Medulla oblongata (tissue), 1 donor: ENCODE measurements around the gene IRF9.
A peak's percentile ranks its signal among the peaks of the same experiment; 100 is the strongest.
"Not testable (repeated sequence)": the region's sequence is repeated elsewhere in the genome, so short reads cannot be mapped to it uniquely, and the experiment has no call there.

Experiments
- DNase-seq: peaks from one replicate; pipeline ENCODE4 v3.0.0-alpha.2; 2015; ENCODE audit errors: extremely low spot score

IRF9 gene

DNA sequence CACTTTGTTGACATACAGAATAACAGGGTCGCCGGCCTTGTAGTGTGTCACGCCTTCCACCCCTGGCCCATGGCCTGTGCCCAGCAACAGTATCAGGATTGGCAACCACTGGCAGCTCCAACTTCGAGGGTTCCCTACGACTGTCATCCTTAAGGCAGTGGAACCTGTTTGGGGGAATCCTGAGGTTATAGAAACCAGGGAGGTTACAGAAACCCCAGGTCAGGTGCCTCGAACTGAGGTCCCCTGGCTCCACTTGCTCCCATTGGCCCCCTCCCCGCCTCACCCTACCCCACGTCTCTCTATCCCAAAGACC lies 33.8 kb downstream of the IRF9 start:
- no peak for DNase-seq

DNA sequence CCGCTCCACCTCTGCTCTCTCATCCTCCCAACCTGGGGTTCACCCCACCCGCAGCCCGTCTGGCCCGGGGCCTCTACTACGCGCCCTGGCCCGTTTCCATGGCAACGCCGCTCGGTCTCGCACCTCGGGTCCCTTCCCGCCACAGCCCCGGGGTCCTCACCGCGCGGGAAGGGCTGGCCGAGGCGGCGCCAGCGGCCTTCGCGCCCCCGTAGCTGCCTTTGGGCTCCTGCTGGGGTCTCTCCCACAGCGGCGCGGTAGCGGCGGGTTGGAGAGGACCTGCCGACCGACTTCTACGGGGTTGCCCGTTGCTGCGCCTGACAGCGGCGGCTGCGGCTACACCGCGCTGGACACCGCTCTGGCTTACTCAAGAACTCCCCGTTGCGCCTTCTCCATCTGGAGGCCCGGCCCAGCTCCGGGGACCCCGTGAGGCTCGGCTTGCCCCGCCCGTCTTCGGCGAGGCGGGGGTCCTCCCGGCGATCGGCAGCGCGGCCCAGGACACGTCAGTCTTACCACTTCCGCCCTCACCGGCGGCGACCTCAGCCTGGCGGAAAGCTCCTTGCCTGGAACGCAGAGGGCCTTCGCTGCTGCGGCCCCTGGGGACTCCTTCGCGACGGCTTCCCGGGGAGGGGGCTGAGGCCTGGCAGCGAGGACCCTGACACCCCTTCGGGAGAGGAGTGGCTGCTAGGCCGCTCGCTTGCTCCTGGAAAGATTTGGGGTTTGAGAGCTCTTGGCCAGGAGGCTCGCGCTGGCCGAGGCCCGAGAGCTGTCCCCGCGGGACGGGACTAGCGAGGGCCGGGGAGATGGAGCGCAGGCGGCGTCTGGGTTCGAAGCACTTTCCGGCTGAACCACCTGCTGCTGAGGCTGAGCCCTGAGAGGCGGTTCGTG lies 34.4 kb downstream of the IRF9 start, which contains the start of gene TM9SF1:
Gene TM9SF1, minus strand, starts transcription at position 256 of the 885 bp plus-strand sequence. CDS start 422 bp downstream, outside the sequence.
- peak; percentile 88 for DNase-seq

DNA sequence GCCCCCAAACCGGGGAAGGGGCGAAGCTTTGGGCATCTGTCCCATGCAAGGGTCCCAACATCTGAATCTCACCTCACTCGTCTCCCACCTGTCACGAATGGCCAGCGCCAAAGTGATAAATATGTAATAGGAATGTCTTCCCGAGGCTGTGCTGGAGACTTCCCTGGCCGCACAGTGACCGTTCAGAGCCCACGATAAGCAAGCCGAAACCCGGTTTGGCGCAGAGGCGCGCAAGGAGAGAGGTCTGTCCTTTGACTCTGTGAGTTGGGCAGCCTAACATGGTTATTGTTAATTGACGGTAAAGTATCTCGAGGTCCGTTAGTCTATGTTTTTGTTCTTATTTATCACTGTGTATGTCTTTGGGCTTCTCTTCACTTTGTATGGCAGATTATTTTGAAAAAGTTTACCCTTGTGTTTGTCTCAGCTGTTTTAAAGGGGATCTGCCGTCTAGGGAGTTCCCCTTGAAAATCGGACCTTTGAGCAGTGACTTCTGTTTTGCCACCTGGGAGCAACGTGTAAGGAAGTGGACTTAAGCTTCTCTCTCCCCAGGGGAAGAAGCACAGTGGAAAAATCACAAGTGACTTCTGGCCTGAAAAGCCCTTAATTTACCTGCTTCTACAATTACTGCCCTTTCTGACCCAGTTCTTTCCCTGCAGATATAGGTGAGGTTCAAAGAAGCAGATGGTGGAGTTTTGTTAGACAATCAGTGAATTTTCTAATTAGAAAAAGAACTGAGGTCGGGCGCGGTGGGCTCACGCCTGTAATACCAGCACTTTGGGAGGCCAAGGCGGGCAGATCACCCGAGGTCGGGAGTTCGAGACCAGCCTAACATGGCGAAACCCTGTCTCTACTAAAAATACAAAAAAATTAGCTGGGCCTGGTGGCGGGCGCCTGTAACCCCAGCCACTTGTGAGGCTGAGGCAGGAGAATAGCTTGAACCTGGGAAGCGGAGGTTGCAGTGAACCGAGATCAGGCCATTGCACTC lies 35.3 kb downstream of the IRF9 start:
- DNase-seq, result no peak

DNA sequence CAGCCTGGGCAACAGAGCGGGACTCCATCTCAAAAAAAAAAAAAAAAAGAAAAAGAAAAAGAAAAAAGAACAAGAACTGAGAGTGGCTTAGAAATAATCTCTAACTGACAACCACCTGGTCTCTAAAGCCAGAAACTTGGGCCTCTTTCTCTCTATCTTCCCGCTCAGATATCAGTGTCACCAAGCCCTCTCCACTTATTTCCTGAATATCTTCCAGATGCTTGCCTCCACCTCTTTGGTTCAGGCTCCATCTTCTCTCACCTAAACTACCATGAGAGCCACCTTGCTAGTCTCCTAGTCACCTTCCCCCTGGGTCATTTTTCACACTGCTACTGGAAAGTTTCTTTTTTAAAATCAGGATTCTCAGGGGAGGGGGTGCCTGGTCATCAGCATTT lies 36.0 kb downstream of the IRF9 start:
- DNase-seq, result no peak

DNA sequence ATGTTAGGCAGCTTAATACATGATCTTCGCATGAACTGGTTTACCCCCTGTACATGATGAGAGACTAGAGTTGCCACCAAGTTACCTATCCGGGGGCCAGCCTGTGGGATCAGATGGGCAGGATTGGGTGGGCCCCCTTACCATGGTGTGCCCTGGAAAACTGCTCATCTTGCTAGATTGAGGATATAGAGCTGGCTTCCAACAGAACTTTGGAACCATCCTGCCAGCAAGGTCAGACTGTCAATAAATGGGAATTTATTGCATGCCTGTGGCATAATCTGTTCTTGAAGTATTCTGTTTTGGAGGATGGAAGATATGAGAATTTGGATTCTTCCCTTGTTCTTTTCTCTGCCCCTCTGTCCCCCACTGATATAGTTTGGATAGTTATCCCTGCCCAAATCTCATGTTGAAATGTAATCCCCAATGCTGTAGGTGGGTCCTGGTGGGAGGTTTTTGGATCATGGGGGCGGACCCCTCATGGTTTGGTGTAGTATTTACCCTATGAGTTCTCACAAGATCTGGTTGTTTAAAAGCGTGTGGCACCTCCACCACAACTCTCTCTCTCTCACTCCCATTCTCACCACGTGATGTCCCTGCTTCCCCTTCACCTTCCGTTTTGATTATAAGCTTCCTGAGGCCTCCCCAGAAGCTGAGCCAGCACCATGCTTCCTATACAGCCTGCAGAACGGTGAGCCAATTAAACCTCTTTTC lies 37.9 kb downstream of the IRF9 start:
- no peak for DNase-seq

DNA sequence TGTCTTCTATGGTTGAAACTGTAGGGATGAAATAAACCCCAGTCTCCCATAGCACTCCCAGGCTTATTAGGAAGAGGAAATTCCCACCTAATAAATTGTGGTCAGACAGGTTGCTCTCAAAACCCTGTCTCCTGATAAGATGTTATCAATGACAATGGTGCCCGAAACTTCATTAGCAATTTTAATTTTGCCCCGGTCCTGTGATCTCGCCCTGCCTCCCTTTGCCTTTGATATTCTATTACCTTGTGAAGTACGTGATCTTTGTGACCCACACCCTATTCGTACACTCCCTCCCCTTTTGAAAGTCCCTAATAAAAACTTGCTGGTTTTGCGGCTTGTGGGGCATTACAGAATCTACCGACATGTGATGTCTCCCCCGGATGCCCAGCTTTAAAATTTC lies 41.5 kb downstream of the IRF9 start:
- not testable (repeated sequence) for DNase-seq

DNA sequence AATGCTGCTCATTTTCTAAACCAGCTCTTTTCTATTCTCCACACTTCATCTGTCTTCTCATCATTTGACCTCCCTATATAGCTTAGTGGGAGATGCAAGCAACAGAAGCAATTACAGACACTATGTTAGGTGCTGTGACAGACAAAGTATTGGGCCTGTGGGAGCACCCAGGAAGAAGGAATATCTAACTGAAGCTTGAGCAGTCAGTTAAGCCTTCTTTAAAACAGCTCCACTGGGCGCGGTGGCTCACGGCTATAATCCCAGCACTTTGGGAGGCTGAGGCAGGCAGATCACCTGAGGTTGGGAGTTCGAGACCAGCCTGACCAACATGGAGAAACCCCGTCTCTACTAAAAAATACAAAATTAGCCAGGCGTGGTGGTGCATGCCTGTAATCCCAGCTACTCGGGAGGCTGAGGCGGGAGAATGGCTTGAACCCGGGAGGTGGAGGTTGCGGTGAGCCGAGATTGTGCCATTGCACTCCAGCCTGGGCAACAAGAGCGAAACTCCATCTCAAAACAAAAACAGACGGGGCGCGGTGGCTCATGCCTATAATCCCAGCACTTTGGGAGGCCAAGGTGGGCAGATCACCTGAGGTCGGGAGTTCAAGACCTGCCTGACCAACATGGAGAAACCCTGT lies 42.3 kb downstream of the IRF9 start:
- DNase-seq, result not testable (repeated sequence)

DNA sequence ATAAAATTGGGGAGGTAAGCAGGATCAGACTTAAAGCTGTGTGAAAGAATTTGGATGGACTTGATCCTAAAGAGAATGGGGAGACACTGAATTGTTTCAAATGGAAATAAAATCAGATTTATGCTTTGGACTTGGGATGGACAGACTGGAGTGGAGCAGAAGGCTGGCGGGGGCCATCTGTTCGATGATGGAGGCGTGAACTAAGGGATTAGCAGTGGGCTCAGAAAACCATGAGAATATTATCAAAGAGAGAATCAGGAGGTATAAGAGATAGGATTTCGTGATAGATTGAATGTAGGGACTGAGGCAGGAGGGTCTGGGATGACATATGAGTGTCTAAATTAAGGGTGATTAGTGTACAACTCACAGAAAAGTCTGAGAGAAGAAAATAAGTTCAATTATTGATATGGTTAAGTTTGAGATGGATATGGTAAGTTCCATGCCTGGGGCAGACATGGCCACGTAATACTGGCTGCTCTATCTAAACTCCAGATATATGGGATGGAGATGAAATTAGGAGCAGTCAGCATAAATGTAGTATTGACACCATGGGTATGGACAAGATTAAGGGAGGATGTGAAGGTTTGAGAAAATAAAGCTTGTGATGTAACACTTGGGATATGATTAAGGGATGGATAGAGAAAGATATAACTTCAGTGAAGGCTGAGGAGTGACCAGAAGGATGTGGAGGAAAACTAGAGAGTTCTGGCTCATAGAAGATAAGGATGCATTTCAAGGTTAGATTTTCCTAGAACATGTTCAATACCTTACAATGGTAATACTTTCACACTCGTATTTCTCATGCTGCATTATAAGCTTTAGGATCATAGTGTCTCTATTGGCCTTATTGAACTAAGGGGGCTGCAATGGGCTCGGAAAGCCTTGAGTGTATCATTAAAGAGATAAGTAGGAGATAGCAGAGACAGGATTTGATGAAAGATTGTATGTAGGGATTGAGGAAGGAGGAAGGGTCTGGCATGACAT lies 43.4 kb downstream of the IRF9 start:
- DNase-seq, result no peak

DNA sequence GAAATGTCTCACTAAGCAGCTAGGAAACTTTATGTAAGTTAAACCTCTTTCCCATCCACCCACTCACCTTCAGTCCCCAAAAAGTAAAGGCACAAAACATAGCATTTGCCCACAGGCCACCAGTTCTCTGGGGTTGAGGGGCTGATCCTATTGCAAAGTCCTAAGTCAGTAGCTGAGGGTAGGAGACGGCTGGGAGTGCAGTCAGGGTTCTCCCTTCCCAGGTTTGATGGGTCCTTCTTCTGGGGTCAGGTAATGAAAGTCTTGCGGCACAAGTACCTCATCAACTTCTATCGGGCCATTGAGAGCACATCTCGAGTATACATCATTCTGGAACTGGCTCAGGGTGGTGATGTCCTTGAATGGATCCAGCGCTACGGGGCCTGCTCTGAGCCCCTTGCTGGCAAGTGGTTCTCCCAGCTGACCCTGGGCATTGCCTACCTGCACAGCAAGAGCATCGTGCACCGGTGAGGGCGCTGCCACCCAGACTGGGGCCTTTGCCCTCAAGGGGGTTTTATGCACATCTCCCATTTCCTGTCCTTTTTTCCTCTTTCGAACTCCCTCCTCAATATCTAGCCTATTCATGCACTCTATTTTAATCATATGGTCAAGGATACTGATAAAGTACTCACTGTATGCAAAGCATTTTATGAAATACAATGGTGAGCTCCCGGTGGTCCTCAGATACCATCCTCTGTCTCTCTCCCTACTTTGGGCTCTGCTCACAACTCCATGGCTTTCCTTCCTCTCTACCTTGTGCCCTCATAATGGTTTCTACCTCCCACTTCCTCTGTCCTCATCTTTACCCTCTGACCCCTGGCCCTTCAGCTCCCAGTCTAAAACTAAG lies 45.4 kb downstream of the IRF9 start:
- no peak for DNase-seq

DNA sequence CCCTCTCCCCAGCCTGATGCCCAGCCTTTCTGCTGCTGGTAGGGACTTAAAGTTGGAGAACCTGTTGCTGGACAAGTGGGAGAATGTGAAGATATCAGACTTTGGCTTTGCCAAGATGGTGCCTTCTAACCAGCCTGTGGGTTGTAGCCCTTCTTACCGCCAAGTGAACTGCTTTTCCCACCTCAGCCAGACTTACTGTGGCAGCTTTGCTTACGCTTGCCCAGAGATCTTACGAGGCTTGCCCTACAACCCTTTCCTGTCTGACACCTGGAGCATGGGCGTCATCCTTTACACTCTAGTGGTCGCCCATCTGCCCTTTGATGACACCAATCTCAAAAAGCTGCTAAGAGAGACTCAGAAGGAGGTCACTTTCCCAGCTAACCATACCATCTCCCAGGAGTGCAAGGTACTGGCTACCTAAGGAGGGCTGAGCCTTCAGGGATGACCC lies 46.1 kb downstream of the IRF9 start:
- DNase-seq, result no peak

DNA sequence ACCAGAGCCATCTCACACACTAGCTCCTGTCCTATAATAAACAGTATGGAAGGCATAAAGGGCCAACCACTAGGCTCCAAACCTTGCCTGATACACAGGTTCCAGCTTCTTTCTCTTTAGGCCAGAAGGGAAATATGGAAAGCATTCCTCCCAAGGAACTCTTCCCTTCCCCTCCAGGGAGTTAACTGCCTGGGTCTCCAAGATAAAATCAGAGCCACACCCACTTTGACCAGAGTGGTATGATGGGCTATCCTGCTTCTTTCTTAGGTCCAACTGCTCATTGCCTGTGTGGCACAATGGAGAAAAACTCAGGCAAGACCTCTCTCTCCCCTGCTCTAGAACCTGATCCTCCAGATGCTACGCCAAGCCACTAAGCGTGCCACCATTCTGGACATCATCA lies 46.6 kb downstream of the IRF9 start:
- no peak for DNase-seq

DNA sequence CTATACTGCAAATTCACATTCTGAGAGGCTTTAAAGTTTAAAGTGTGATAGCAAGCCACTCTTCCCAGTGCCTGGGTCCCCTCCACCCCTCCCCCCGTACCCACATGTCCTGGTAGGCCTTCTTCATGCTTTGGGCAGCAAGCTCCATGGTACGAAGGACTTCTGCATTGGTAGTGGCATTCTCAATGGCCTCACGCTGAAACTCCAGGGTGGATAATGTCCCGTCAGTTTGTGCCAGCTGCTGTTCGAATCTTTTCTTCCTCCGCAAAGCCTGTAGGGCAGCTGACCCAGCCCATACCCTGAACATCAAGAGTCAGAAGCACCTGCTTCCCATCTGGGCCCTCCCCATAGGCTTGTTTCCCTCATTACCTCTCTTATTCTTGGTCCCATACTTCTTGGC lies 50.2 kb downstream of the IRF9 start:
- DNase-seq, result no peak

DNA sequence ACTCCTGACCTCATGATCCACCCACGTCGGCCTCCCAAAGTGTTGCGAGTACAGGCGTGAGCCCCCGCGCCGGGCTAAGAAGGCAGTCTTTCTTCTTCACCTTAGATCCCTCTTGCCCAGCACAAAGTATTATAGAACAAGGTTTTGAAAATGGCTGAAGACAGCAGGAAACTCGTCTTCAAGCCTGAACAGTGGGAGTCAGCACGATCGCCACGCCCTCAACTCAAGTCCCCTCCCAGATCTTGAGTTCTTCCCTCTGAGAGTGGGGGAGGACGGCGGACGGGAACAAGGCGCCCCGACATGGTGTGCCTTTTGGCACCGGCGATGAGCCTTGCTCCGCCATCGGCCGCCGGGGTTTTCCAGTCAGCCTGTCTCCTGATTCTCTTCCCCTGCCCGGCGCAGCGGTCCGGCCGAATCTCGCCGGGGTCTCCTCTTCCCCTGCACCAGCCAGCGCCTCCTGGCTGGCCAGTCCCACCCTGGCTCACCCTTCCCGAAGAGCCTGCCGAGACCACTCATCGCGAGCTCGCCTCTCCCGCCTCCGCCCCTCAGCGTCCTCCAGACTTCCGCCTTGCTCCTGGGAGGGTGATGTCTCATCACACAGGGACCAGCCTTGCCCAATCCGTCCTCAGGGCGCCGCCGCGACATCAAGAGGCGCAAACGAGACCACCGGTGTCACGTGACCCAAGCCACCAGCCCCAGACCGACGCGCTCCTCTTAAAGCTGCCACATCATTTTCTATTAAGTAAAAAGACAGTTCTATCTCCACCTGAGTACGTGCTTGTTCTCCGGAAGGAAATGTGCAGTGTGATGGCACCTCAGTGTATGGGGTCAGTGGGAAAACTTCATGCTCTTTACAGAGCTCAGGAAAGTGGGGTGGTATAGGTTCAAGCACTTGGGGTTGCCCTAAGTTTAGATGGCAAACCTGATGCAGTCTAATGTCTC lies 52.1 kb downstream of the IRF9 start, which contains the start of gene CHMP4A:
Gene CHMP4A, minus strand, starts transcription at position 565 of the 942 bp plus-strand sequence. Its CDS starts 49 bp downstream, at position 516.
- peak; percentile 95 for DNase-seq

DNA sequence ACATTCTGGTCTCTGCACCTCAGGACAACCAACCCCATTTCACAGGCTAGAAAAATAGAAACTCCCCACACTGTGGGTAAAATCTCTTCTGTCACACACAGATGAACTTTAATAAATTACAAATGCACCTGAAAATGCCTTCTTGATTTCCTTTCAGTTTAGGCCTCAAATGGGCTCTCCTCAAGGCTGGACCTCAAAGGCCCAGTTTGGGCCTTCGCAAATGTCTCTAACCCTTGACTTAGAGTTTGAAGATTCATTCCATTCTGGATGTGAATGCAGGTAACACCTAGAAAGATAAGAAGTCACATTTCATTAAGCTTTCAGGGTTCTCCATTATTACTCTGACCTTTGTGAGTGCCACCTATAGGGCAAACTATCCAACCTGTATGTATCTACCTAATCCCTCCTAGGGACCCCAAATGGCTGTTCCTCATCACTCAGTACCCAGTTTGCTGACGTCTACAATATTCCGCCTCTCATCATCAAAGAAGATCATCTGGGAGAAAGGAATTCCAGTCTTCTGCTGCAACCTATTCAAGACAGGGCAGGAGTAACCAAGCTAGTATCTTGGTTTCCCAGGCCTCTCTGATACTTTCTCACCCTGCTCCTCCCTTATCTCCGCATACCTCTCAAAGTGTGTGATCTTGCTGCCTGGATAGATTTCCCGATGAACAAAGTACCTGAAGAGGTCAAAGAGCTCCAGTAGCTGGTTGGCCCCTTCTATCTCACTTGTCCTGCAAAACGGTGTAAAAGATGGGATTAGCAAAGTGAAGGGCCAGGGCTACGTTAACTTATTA lies 53.0 kb downstream of the IRF9 start:
- no peak for DNase-seq

DNA sequence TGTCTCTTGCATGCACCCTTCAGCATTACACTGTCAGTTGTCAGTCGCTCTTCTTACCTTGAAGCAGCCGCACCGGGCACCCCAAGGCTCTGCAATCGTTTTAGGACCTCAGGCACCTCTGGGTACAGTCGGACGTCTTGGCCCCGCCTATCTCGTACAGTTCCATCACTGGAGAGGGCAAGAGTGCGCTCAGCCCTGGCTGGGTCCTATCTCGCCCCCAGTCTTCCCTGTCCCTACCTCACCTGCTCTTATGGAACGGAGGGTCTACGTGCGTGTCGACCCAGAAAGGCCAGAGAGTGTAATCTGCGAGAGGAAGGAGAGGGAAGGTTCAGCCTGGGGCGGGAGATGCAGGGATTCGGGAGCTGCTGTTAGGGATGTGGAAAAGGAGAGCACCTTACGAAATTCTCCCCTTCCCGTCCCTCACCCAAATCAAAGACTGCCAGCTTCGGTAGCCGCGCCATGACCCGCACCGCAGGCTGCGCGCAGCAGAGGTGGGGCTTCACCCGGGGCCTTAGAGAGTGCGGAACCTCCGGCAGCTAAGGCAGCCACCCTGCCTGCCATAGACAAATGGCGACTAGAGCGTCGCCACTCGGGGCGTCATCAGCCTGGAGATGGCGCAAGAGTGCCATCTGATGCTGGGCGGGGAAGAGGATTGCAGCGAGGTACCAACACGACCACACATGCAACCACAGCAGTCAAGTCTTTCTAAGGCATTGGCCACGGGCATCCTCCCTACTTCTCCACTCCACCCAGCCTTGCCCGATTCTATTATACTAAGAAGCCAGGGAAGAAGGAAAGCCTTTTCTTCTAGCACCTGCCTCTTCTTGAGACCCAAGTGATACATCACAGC lies 54.7 kb downstream of the IRF9 start, which contains the start of gene MDP1:
Gene MDP1, minus strand, starts transcription at position 572 of the 850 bp plus-strand sequence. Its CDS starts 111 bp downstream, at position 461.
- DNase-seq, result peak; percentile 95
